ENCODE data around the gene CPXM2.
A peak's percentile ranks its signal among the peaks of the same experiment; 100 is the strongest.

Gene CPXM2

GRCh38 chr10:123781956-123782500 lies 109.6 kb downstream of the CPXM2 start:
- in situ Hi-C loops (cut with HindIII; ENCODE audit: low pct_unique_long_range_greater_than_20kb, low sequenced_read_pairs): no loop called here
- no peak for TF ChIP-seq JUND (IDR thresholded peaks at IDR 0.05; ENCODE audit: low read depth)
- peak; percentile 13 to 51 for DNase-seq (ENCODE audit: low read depth in 1 of 2, low spot score in 1 of 2)

- DNase-seq (ENCODE audit: low read depth in 1 of 2, low spot score in 1 of 2): no peak
- in situ Hi-C loops (cut with HindIII; ENCODE audit: low pct_unique_long_range_greater_than_20kb, low sequenced_read_pairs): no loop called here
- TF ChIP-seq JUND (IDR thresholded peaks at IDR 0.05; ENCODE audit: low read depth): no peak
Observed at GRCh38 chr10:123781324-123781900, 110.2 kb downstream of the CPXM2 start.

- in situ Hi-C loops (cut with HindIII; ENCODE audit: low pct_unique_long_range_greater_than_20kb, low sequenced_read_pairs): no loop called here
- no peak for TF ChIP-seq JUND (IDR thresholded peaks at IDR 0.05; ENCODE audit: low read depth)
- DNase-seq (ENCODE audit: low read depth in 1 of 2, low spot score in 1 of 2): no peak
Observed at GRCh38 chr10:123778719-123779517, 112.7 kb downstream of the CPXM2 start.

GRCh38 chr10:123777881-123778280 lies 113.7 kb downstream of the CPXM2 start:
- no peak for TF ChIP-seq JUND (IDR thresholded peaks at IDR 0.05; ENCODE audit: low read depth)
- in situ Hi-C loops (cut with HindIII; ENCODE audit: low pct_unique_long_range_greater_than_20kb, low sequenced_read_pairs): no loop called here
- DNase-seq (ENCODE audit: low read depth in 1 of 2, low spot score in 1 of 2): no peak

- in situ Hi-C loops (cut with HindIII; ENCODE audit: low pct_unique_long_range_greater_than_20kb, low sequenced_read_pairs): no loop called here
- no peak for DNase-seq (ENCODE audit: low read depth in 1 of 2, low spot score in 1 of 2)
- no peak for TF ChIP-seq JUND (IDR thresholded peaks at IDR 0.05; ENCODE audit: low read depth)
Observed at GRCh38 chr10:123774132-123774742, 117.4 kb downstream of the CPXM2 start.

GRCh38 chr10:123772645-123773508 lies 118.7 kb downstream of the CPXM2 start:
- in situ Hi-C loops (cut with HindIII; ENCODE audit: low pct_unique_long_range_greater_than_20kb, low sequenced_read_pairs): no loop called here
- no peak for TF ChIP-seq JUND (IDR thresholded peaks at IDR 0.05; ENCODE audit: low read depth)
- no peak for DNase-seq (ENCODE audit: low read depth in 1 of 2, low spot score in 1 of 2)

- in situ Hi-C loops (cut with HindIII; ENCODE audit: low pct_unique_long_range_greater_than_20kb, low sequenced_read_pairs): no loop called here
- no peak for DNase-seq (ENCODE audit: low read depth in 1 of 2, low spot score in 1 of 2)
- TF ChIP-seq JUND (IDR thresholded peaks at IDR 0.05; ENCODE audit: low read depth): no peak
Observed at GRCh38 chr10:123771877-123772644, 119.5 kb downstream of the CPXM2 start.

GRCh38 chr10:123769647-123770046 lies 122.0 kb downstream of the CPXM2 start:
- no peak for TF ChIP-seq JUND (IDR thresholded peaks at IDR 0.05; ENCODE audit: low read depth)
- in situ Hi-C loops (cut with HindIII; ENCODE audit: low pct_unique_long_range_greater_than_20kb, low sequenced_read_pairs): no loop called here
- DNase-seq (ENCODE audit: low read depth in 1 of 2, low spot score in 1 of 2): no peak

GRCh38 chr10:123766761-123767160 lies 124.8 kb downstream of the CPXM2 start:
- DNase-seq (ENCODE audit: low read depth in 1 of 2, low spot score in 1 of 2): no peak
- TF ChIP-seq JUND (IDR thresholded peaks at IDR 0.05; ENCODE audit: low read depth): no peak
- in situ Hi-C loops (cut with HindIII; ENCODE audit: low pct_unique_long_range_greater_than_20kb, low sequenced_read_pairs): no loop called here

GRCh38 chr10:123766012-123766411 lies 125.6 kb downstream of the CPXM2 start:
- in situ Hi-C loops (cut with HindIII; ENCODE audit: low pct_unique_long_range_greater_than_20kb, low sequenced_read_pairs): no loop called here
- TF ChIP-seq JUND (IDR thresholded peaks at IDR 0.05; ENCODE audit: low read depth): no peak

GRCh38 chr10:123761666-123762230 lies 129.9 kb downstream of the CPXM2 start:
- TF ChIP-seq JUND (IDR thresholded peaks at IDR 0.05; ENCODE audit: low read depth): no peak
- in situ Hi-C loops (cut with HindIII; ENCODE audit: low pct_unique_long_range_greater_than_20kb, low sequenced_read_pairs): no loop called here
- no peak for DNase-seq (ENCODE audit: low read depth in 1 of 2, low spot score in 1 of 2)

More at GRCh38 chr10:123766012-123766411, 125.6 kb downstream of the CPXM2 start:
- DNase-seq (ENCODE audit: low read depth in 1 of 2, low spot score in 1 of 2): no peak

Data from T47D (cell line).